HEK293T (cell line): ENCODE measurements around the gene SERPINH1.

Experiments used
- BHLHE40 ChIP-seq: fragments of 450-650 bp; IDR thresholded peaks from 2 replicates; pipeline ENCODE4 v1.6.1; 2016; ENCODE audit warnings: mild to moderate bottlenecking, moderate library complexity, borderline replicate concordance
- CTBP1 ChIP-seq: fragments of 450-650 bp; IDR thresholded peaks from 2 replicates; pipeline ENCODE4 v1.6.1; 2016; ENCODE audit warnings: borderline replicate concordance
- ELF4 ChIP-seq: fragments of 450-650 bp; IDR thresholded peaks from 2 replicates; pipeline ENCODE4 v1.6.1; 2017; ENCODE audit warnings: antibody characterized with exemption
- FOXA1 ChIP-seq: fragments of 450-650 bp; IDR thresholded peaks from 2 replicates; pipeline ENCODE4 v1.6.1; 2016; ENCODE audit warnings: mild to moderate bottlenecking
- FOXK2 ChIP-seq: fragments of 450-650 bp; IDR thresholded peaks from 2 replicates; pipeline ENCODE4 v1.6.1; 2016; ENCODE audit warnings: mild to moderate bottlenecking
- HDGF ChIP-seq: fragments of 450-650 bp; IDR thresholded peaks from 2 replicates; pipeline ENCODE4 v1.6.1; 2017; ENCODE audit warnings: antibody characterized with exemption, borderline replicate concordance
- L3MBTL2 ChIP-seq: fragments of 450-650 bp; conservative IDR thresholded peaks from 2 replicates; pipeline ENCODE4 v1.6.1; 2016; ENCODE audit warnings: mild to moderate bottlenecking
- LEF1 ChIP-seq: fragments of 450-650 bp; IDR thresholded peaks from 2 replicates; pipeline ENCODE4 v1.6.1; 2017; ENCODE audit warnings: mild to moderate bottlenecking, borderline replicate concordance
- SP1 ChIP-seq: fragments of 450-650 bp; IDR thresholded peaks from 2 replicates; pipeline ENCODE4 v1.6.1; 2017
- SUZ12 ChIP-seq: fragments of 450-650 bp; IDR thresholded peaks from 2 replicates; pipeline ENCODE4 v1.6.1; 2016; ENCODE audit warnings: mild to moderate bottlenecking
- TARDBP ChIP-seq: fragments of 450-650 bp; IDR thresholded peaks from 2 replicates; pipeline ENCODE4 v1.6.1; 2016
- TF ChIP-seq, protein P1 (sequence below): fragments of 450-650 bp; IDR thresholded peaks from 2 replicates; pipeline ENCODE4 v1.6.1; 2016

DNA sequence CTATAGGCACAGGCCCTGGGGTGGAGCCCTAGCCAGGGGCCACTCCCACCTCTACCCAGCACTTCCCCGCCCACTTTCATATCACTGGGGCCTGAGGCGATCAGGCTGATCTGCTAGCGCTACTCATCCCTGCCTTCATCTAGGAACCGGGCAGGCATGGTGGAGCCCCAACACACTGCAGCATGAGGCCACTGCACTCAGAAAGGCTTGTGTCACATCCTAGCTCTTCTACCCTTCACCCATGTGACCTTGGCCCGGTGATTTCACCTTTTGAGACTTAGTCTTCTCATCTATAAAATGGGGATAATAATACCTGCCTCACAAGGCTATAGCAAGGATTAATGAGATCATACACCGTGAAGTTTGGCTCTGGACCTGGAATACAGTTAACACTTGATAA, 18.2 kb upstream of the SERPINH1 start:
- TF ChIP-seq, protein P1, sequence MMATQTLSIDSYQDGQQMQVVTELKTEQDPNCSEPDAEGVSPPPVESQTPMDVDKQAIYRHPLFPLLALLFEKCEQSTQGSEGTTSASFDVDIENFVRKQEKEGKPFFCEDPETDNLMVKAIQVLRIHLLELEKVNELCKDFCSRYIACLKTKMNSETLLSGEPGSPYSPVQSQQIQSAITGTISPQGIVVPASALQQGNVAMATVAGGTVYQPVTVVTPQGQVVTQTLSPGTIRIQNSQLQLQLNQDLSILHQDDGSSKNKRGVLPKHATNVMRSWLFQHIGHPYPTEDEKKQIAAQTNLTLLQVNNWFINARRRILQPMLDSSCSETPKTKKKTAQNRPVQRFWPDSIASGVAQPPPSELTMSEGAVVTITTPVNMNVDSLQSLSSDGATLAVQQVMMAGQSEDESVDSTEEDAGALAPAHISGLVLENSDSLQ: no peak
- TF ChIP-seq ELF4: no peak
- no peak for TF ChIP-seq FOXK2
- no peak for TF ChIP-seq LEF1
- no peak for TF ChIP-seq TARDBP
- TF ChIP-seq FOXA1: no peak
- no peak for TF ChIP-seq BHLHE40
- TF ChIP-seq SP1: no peak
- TF ChIP-seq L3MBTL2: no peak
- no peak for TF ChIP-seq SUZ12
- no peak for TF ChIP-seq CTBP1
- no peak for TF ChIP-seq HDGF
